Endodermal cell (in vitro differentiated cells): ENCODE results near the gene ATF7. TPM values are rescaled to one million over a fixed set of nuclear protein-coding genes. Genes with fewer than 3 reads are reported as not detected.

ENCODE experiments used
- DNase-seq: peaks from one replicate; pipeline ENCODE4 v3.0.0-alpha.2; 2017
- H3K27ac ChIP-seq: 2 replicates; pipeline ENCODE4 v1.5.1; 2013; ENCODE audit warnings: mild to moderate bottlenecking, low read depth, low read length, moderate library complexity
- H3K27me3 ChIP-seq: 2 replicates; pipeline ENCODE4 v1.6.1; 2013; ENCODE audit warnings: mild to moderate bottlenecking, low read length, moderate library complexity; ENCODE audit not compliant: insufficient read depth, control insufficient read depth, poor library complexity, severe bottlenecking
- H3K36me3 ChIP-seq: 2 replicates; pipeline ENCODE4 v1.7.0; 2013; ENCODE audit warnings: mild to moderate bottlenecking, low read length, moderate library complexity; ENCODE audit not compliant: control insufficient read depth, insufficient read depth
- H3K4me1 ChIP-seq: one replicate; pipeline ENCODE4 v1.7.0; 2013; ENCODE audit warnings: low read length; ENCODE audit not compliant: control insufficient read depth, insufficient read depth
- H3K4me3 ChIP-seq: 2 replicates; pipeline ENCODE4 v1.5.1; 2013; ENCODE audit warnings: mild to moderate bottlenecking, low read length, moderate library complexity
- H3K9ac ChIP-seq: 2 replicates; pipeline ENCODE4 v1.6.1; 2013; ENCODE audit warnings: mild to moderate bottlenecking, low read length, moderate library complexity; ENCODE audit not compliant: poor library complexity, severe bottlenecking; ENCODE audit errors: extremely low read depth
- H3K9me3 ChIP-seq: 2 replicates; pipeline ENCODE4 v1.6.1; 2013; ENCODE audit warnings: mild to moderate bottlenecking, low read length, moderate library complexity; ENCODE audit not compliant: control insufficient read depth
- H3K27ac Mint-ChIP-seq: 2 replicates; pipeline ENCODE4 v1.8.0; 2020; ENCODE audit warnings: mixed read lengths
- H3K27me3 Mint-ChIP-seq: 2 replicates; pipeline ENCODE4 v1.8.0; 2021; ENCODE audit warnings: mild to moderate bottlenecking, mixed read lengths; ENCODE audit not compliant: insufficient read depth
- H3K36me3 Mint-ChIP-seq: 2 replicates; pipeline ENCODE4 v1.8.0; 2020; ENCODE audit warnings: low read depth, mixed read lengths
- H3K4me1 Mint-ChIP-seq: 2 replicates; pipeline ENCODE4 v1.8.0; 2020; ENCODE audit warnings: mixed read lengths
- H3K4me3 Mint-ChIP-seq: 2 replicates; pipeline ENCODE4 v1.8.0; 2020; ENCODE audit warnings: mild to moderate bottlenecking, moderate library complexity, mixed read lengths
- H3K9me3 Mint-ChIP-seq: 2 replicates; pipeline ENCODE4 v1.8.0; 2020; ENCODE audit warnings: mild to moderate bottlenecking, mixed read lengths
- CTCF ChIP-seq: fragments of 200-600 bp; sonication (generic); conservative IDR thresholded peaks from 2 replicates; pipeline ENCODE4 v1.5.0; 2021; ENCODE audit warnings: antibody characterized with exemption, mild to moderate bottlenecking
- WGBS, 2 experiments: methylation state at CpG; one replicate each; pipeline versions ENCODE4 v1.1.5 to v1.1.7; 2013; ENCODE audit warnings: missing lambda C conversion rate in 2 of 2, mixed read lengths in 1 of 2; ENCODE audit not compliant: insufficient coverage in 1 of 2, insufficient read length in 1 of 2; 5-methylcytosine and 5-hydroxymethylcytosine counted together
- total RNA-seq, 2 donors: library from RNA; stranded (reverse); fragmentation: NEBNext Ultra II Directional in 1 of 2; extraction: Animal tissue kit (Norgen Biotek cat#: 25700) in 1 of 2; gene quantifications; 2 replicates in 1 of 2; 3 replicates in 1 of 2; pipeline ENCODE4 v1.2.1, GENCODE V29; 2021

ATF7 gene
- total RNA-seq, 2 donors from 2014 or later = 29.0 to 36.6 TPM

GRCh38 chr12:53589915-53590314 is 36.3 kb downstream of the ATF7 start:
- H3K27ac ChIP-seq = no peak overlapping the region
- H3K9ac ChIP-seq = no peak overlapping the region
- H3K36me3 Mint-ChIP-seq = peaks cover 3% of the 10 kb centered on the region
- TF ChIP-seq CTCF = no peak
- no peaks in the 10 kb centered on the region for H3K36me3 ChIP-seq
- peaks cover 23% of the 10 kb centered on the region for H3K4me1 Mint-ChIP-seq
- H3K27me3 Mint-ChIP-seq = no peaks in the 10 kb centered on the region
- H3K27me3 ChIP-seq = no peaks in the 10 kb centered on the region
- no peak overlapping the region for H3K27ac Mint-ChIP-seq
- no peak overlapping the region for H3K4me3 ChIP-seq
- H3K9me3 ChIP-seq = peaks cover 3% of the 10 kb centered on the region
- peaks cover 8% of the 10 kb centered on the region for H3K4me1 ChIP-seq
- no peak overlapping the region for H3K4me3 Mint-ChIP-seq
- peaks cover 2% of the 10 kb centered on the region for H3K9me3 Mint-ChIP-seq
- WGBS, 2 experiments = 80 to 90% methylated on average over 1 to 4 of the region's 4 CpGs
- DNase-seq = no peak

DNA sequence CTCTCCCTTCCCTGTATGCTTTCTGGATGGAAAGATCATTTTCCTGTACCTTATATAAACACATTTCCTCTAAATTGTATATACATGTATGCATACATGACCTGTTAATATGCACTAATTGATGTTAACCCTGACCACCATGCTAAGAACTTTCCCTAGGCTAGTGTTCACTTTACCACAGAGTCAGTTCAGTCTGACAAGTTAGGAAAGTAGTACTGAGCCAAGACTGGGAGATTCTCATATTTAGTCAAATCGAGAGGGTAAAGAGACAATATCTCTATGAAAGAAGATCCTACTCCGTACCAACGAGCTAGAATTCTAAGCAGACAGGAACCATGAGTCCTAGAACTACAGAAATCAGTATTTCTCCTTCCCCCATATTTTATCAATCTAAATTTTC is 36.8 kb downstream of the ATF7 start:
- peaks cover 7% of the 10 kb centered on the region for H3K9me3 Mint-ChIP-seq
- WGBS, 2 experiments = 95 to 100% methylated on average over 1 to 3 of the region's 3 CpGs
- peaks cover 23% of the 10 kb centered on the region for H3K4me1 Mint-ChIP-seq
- H3K27me3 ChIP-seq = no peaks in the 10 kb centered on the region
- peaks cover 8% of the 10 kb centered on the region for H3K4me1 ChIP-seq
- DNase-seq = no peak
- H3K4me3 ChIP-seq = no peak overlapping the region
- no peak overlapping the region for H3K4me3 Mint-ChIP-seq
- H3K9ac ChIP-seq = no peak overlapping the region
- no peaks in the 10 kb centered on the region for H3K27me3 Mint-ChIP-seq
- peaks cover 8% of the 10 kb centered on the region for H3K9me3 ChIP-seq
- no peak for TF ChIP-seq CTCF
- H3K27ac Mint-ChIP-seq = no peak overlapping the region
- H3K36me3 ChIP-seq = no peaks in the 10 kb centered on the region
- peaks cover 7% of the 10 kb centered on the region for H3K36me3 Mint-ChIP-seq
- H3K27ac ChIP-seq = no peak overlapping the region

DNA sequence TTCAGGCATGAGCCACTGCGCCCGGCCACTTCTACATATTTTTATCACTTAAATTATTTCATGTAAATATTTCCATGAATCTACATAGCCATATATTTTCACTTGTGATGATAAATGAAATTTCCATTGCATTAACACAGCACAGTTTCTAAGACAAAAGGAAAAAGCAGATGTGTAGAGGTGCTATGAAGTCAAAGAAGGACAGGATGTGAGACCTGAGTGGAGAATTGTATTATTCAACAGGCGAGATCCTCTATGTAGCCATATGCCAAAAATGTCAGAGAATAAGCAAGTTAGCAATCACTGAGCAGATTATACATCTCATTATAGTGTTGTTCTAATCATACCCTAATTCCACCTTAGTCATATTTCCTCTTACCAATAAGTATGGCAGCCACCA is 38.1 kb downstream of the ATF7 start:
- H3K36me3 Mint-ChIP-seq = peaks cover 17% of the 10 kb centered on the region
- WGBS, 2 experiments = 97 to 100% methylated on average over 1 to 3 of the region's 3 CpGs

More for the DNA sequence above, 38.1 kb downstream of the ATF7 start:
- H3K27me3 ChIP-seq = no peaks in the 10 kb centered on the region
- no peak for TF ChIP-seq CTCF
- peaks cover 20% of the 10 kb centered on the region for H3K9me3 ChIP-seq
- no peak for DNase-seq
- Mint-ChIP-seq H3K4me3 (no peak overlapping the region), H3K9me3 (peaks cover 19% of the 10 kb centered on the region), H3K27ac (no peak overlapping the region), H3K4me1 (peaks cover 23% of the 10 kb centered on the region), H3K27me3 (no peaks in the 10 kb centered on the region)
- peaks cover 8% of the 10 kb centered on the region for H3K4me1 ChIP-seq
- no peak overlapping the region for H3K9ac ChIP-seq
- H3K36me3 ChIP-seq = peaks cover 4% of the 10 kb centered on the region
- no peak overlapping the region for H3K4me3 ChIP-seq
- no peak overlapping the region for H3K27ac ChIP-seq
